ENCODE measurements around the gene AFAP1L1.

The AFAP1L1 gene

GRCh38 chr5:149285153-149285552 lies 13.5 kb downstream of the AFAP1L1 start:
- no peak for DNase-seq (ENCODE audit: low spot score)
- in situ Hi-C loops (cut with MboI; ENCODE audit: low sequenced_read_pairs, unreplicated experiment) = no loop called here
- TF ChIP-seq, protein P1, sequence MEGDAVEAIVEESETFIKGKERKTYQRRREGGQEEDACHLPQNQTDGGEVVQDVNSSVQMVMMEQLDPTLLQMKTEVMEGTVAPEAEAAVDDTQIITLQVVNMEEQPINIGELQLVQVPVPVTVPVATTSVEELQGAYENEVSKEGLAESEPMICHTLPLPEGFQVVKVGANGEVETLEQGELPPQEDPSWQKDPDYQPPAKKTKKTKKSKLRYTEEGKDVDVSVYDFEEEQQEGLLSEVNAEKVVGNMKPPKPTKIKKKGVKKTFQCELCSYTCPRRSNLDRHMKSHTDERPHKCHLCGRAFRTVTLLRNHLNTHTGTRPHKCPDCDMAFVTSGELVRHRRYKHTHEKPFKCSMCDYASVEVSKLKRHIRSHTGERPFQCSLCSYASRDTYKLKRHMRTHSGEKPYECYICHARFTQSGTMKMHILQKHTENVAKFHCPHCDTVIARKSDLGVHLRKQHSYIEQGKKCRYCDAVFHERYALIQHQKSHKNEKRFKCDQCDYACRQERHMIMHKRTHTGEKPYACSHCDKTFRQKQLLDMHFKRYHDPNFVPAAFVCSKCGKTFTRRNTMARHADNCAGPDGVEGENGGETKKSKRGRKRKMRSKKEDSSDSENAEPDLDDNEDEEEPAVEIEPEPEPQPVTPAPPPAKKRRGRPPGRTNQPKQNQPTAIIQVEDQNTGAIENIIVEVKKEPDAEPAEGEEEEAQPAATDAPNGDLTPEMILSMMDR (IDR thresholded peaks at IDR 0.05; ENCODE audit: borderline replicate concordance, control extremely low read depth, extremely low read depth, insufficient read depth, missing control alignments) = no peak

GRCh38 chr5:149288436-149288835 lies 16.8 kb downstream of the AFAP1L1 start:
- TF ChIP-seq, protein P1 (IDR thresholded peaks at IDR 0.05; ENCODE audit: borderline replicate concordance, control extremely low read depth, extremely low read depth, insufficient read depth, missing control alignments) = no peak
- DNase-seq (ENCODE audit: low spot score) = no peak
- in situ Hi-C loops (cut with MboI; ENCODE audit: low sequenced_read_pairs, unreplicated experiment) = no loop called here

- in situ Hi-C loops (cut with MboI; ENCODE audit: low sequenced_read_pairs, unreplicated experiment) = no loop called here
- DNase-seq (ENCODE audit: low spot score) = no peak
- TF ChIP-seq, protein P1 (IDR thresholded peaks at IDR 0.05; ENCODE audit: borderline replicate concordance, control extremely low read depth, extremely low read depth, insufficient read depth, missing control alignments) = no peak
Observed at GRCh38 chr5:149289301-149289700, 17.6 kb downstream of the AFAP1L1 start.

DNA sequence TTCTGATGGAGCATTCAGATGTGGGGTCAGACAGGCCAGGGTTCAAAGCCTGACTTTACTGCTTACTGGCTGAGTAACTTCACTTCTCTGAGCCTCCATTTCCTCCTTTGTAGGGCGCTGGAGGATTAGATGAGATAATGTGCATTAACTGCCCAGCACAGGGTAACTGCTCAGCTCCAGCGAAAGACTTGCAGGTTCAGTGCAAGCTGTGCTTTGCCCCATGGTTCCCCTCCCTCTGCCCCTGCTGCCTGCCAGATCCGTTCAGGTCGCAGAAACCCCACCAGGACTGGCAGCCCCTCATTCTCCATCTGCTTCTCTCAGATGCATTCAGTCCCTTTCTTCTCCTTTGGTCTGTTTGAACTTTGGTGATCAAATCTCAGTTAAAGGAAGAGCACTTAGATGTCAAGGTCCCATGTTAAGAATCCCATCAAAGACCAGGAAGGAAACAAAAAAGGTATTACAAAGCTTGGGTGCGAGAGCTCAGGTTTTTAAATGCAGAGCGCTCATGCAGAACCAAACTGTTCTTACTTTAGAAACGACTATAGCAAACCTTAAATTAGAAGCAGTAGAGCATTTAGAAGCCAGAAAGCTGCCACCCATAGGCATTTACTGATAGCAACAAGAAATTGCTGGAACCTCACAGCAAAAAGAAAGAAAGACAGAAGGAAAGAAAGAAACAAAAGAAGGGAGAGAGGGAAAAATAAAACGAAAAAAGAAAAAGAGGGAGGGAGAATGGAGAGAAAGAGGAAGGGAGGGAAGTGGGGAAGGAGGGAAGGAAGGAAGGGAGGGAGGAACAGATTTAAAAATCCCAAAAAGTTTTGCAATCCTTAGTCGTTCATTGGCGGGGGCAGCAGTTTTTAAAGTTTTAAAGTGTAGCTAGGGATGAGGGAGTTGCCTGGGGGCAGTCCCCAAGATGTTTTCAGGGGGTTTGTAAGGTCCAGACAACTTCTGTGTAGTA lies 23.5 kb downstream of the AFAP1L1 start:
- in situ Hi-C loops (cut with MboI; ENCODE audit: low sequenced_read_pairs, unreplicated experiment) = no loop called here
- TF ChIP-seq, protein P1 (IDR thresholded peaks at IDR 0.05; ENCODE audit: borderline replicate concordance, control extremely low read depth, extremely low read depth, insufficient read depth, missing control alignments) = no peak
- no peak for DNase-seq (ENCODE audit: low spot score)

DNA sequence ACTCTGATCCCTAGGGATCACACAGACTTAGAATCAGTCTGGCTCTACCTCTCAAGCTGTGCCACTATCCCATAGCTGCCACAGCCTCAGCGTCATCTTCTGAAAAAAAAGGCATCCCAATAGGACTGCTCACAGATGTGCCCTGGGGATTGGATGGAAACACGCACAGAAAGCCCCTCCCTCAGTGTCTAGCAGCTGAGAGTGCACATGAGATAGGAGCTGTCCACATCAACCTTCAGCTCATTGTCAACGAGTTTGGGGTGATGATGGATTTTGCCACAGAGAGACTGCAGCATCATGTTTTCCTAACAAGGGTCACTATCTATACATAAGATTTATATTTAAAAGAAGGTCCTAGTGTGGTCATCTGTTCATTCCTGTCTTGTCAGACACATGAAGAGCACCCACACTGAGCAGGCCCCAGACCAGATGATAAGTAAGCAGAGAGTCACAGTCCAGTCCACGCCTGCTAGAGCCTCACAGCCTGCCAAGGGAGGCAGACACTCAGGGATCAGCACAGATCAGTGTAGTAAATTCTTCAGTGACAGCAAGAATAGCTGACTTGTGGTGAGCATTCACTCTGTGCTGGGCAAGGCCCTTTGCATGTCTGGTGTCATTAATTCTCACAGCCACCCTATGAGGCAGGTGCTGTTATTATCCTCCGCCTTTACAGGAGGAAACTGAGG lies 25.8 kb downstream of the AFAP1L1 start:
- TF ChIP-seq, protein P1 (IDR thresholded peaks at IDR 0.05; ENCODE audit: borderline replicate concordance, control extremely low read depth, extremely low read depth, insufficient read depth, missing control alignments) = no peak
- in situ Hi-C loops (cut with MboI; ENCODE audit: low sequenced_read_pairs, unreplicated experiment) = no loop called here
- DNase-seq (ENCODE audit: low spot score) = no peak

- no peak for DNase-seq (ENCODE audit: low spot score)
- TF ChIP-seq, protein P1 (IDR thresholded peaks at IDR 0.05; ENCODE audit: borderline replicate concordance, control extremely low read depth, extremely low read depth, insufficient read depth, missing control alignments) = no peak
- in situ Hi-C loops (cut with MboI; ENCODE audit: low sequenced_read_pairs, unreplicated experiment) = no loop called here
Observed at GRCh38 chr5:149298163-149298562, 26.5 kb downstream of the AFAP1L1 start.

All from GM13976 (cell line).